Astrocyte (in vitro differentiated cells and primary cell): Measurements from ENCODE around the gene TBC1D9.

ENCODE experiments used
- EZH2 ChIP-seq: IDR thresholded peaks from 2 replicates; pipeline ENCODE4 v1.6.1; 2012; ENCODE audit warnings: mild to moderate bottlenecking, low read length, inconsistent platforms; ENCODE audit not compliant: insufficient read depth
- TF ChIP-seq, protein P1 (sequence below): IDR thresholded peaks from 2 replicates; pipeline ENCODE4 v1.5.1; 2011; ENCODE audit warnings: low read depth, mild to moderate bottlenecking, inconsistent platforms, low read length, moderate library complexity; ENCODE audit not compliant: insufficient read depth

GRCh38 chr4:140769209-140769608, 13.0 kb upstream of the TBC1D9 start:
- TF ChIP-seq, protein P1, sequence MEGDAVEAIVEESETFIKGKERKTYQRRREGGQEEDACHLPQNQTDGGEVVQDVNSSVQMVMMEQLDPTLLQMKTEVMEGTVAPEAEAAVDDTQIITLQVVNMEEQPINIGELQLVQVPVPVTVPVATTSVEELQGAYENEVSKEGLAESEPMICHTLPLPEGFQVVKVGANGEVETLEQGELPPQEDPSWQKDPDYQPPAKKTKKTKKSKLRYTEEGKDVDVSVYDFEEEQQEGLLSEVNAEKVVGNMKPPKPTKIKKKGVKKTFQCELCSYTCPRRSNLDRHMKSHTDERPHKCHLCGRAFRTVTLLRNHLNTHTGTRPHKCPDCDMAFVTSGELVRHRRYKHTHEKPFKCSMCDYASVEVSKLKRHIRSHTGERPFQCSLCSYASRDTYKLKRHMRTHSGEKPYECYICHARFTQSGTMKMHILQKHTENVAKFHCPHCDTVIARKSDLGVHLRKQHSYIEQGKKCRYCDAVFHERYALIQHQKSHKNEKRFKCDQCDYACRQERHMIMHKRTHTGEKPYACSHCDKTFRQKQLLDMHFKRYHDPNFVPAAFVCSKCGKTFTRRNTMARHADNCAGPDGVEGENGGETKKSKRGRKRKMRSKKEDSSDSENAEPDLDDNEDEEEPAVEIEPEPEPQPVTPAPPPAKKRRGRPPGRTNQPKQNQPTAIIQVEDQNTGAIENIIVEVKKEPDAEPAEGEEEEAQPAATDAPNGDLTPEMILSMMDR, result no peak
- TF ChIP-seq EZH2, result no peak
